GM23338 (cell line): Measurements from ENCODE around the gene POLR1A. TPM values are rescaled to one million over a fixed set of nuclear protein-coding genes. Genes with fewer than 3 reads are reported as not detected.

Experiments
- ATAC-seq: fragments of 200-7000 bp; cut with Tn5 transposase; 3 replicates; pipeline ENCODE4 v1.9.1; 2020
- DNase-seq: peaks from one replicate; pipeline ENCODE4 v3.0.0-alpha.2; 2015; ENCODE audit warnings: low spot score
- H2AFZ ChIP-seq: fragments of 200-600 bp; sonication (generic); 2 replicates; pipeline ENCODE4 v1.8.0; 2016; ENCODE audit warnings: antibody characterized with exemption, mild to moderate bottlenecking, moderate library complexity
- H3F3A ChIP-seq: fragments of 200-600 bp; sonication (generic); replicated peaks from 2 replicates; pipeline ENCODE4 v1.8.0; 2017; ENCODE audit warnings: antibody characterized with exemption, mixed run types, low read depth
- H3K27ac ChIP-seq: fragments of 200-600 bp; sonication (generic); 2 replicates; pipeline ENCODE4 v1.6.1; 2016; ENCODE audit warnings: low read depth
- H3K27me3 ChIP-seq: fragments of 200-600 bp; sonication (generic); 2 replicates; pipeline ENCODE4 v1.8.0; 2016; ENCODE audit warnings: mild to moderate bottlenecking, mixed run types, moderate library complexity; ENCODE audit not compliant: insufficient read depth
- H3K36me3 ChIP-seq: fragments of 200-600 bp; sonication (generic); 2 replicates; pipeline ENCODE4 v1.8.0; 2016; ENCODE audit warnings: mild to moderate bottlenecking; ENCODE audit not compliant: insufficient read depth
- H3K4me1 ChIP-seq: fragments of 200-600 bp; sonication (generic); 2 replicates; pipeline ENCODE4 v1.8.0; 2016; ENCODE audit warnings: mild to moderate bottlenecking, moderate library complexity; ENCODE audit not compliant: insufficient read depth
- H3K4me2 ChIP-seq: fragments of 200-600 bp; sonication (generic); 2 replicates; pipeline ENCODE4 v1.7.1; 2017; ENCODE audit warnings: mixed run types
- H3K4me3 ChIP-seq: fragments of 200-600 bp; sonication (generic); 2 replicates; pipeline ENCODE4 v1.6.1; 2016; ENCODE audit warnings: mixed run types
- H3K79me2 ChIP-seq: fragments of 200-600 bp; sonication (generic); replicated peaks from 2 replicates; pipeline ENCODE4 v1.8.0; 2017; ENCODE audit warnings: mild to moderate bottlenecking; ENCODE audit not compliant: insufficient read depth
- H3K9me2 ChIP-seq: fragments of 200-600 bp; sonication (generic); 2 replicates; pipeline ENCODE4 v1.8.0; 2017; ENCODE audit not compliant: insufficient read depth
- H4K20me1 ChIP-seq: fragments of 200-600 bp; sonication (generic); replicated peaks from 2 replicates; pipeline ENCODE4 v1.8.0; 2017; ENCODE audit warnings: mild to moderate bottlenecking; ENCODE audit not compliant: insufficient read depth
- H3K27ac Mint-ChIP-seq: 2 replicates; pipeline ENCODE4 v1.8.0; 2020; ENCODE audit warnings: inconsistent platforms, mild to moderate bottlenecking, moderate library complexity, mixed read lengths
- H3K27me3 Mint-ChIP-seq: 3 replicates; pipeline ENCODE4 v1.8.0; 2022; ENCODE audit warnings: low read depth, mild to moderate bottlenecking, moderate library complexity, mixed read lengths, inconsistent platforms; ENCODE audit not compliant: insufficient read depth, poor library complexity
- H3K36me3 Mint-ChIP-seq: 3 replicates; pipeline ENCODE4 v1.8.0; 2021; ENCODE audit warnings: low read depth, mild to moderate bottlenecking, inconsistent platforms, moderate library complexity, mixed read lengths
- H3K4me1 Mint-ChIP-seq: 3 replicates; pipeline ENCODE4 v1.8.0; 2020; ENCODE audit warnings: mild to moderate bottlenecking, inconsistent platforms, mixed read lengths
- H3K4me3 Mint-ChIP-seq: 3 replicates; pipeline ENCODE4 v1.8.0; 2021; ENCODE audit warnings: moderate library complexity, mild to moderate bottlenecking, inconsistent platforms, mixed read lengths
- H3K9me3 Mint-ChIP-seq: 3 replicates; pipeline ENCODE4 v1.8.0; 2020; ENCODE audit warnings: moderate library complexity, mild to moderate bottlenecking, inconsistent platforms, mixed read lengths
- CTCF ChIP-seq, 2 experiments: fragments of 200-600 bp in 1 of 2; sonication (generic) in 1 of 2; conservative IDR thresholded peaks; 2 replicates each; pipeline versions ENCODE4 v1.5.1 to v1.6.1; 2016 to 2017; ENCODE audit warnings: antibody characterized with exemption in 2 of 2, low read depth in 2 of 2, mild to moderate bottlenecking in 2 of 2, moderate library complexity in 1 of 2
- ETS1 ChIP-seq: IDR thresholded peaks from 2 replicates; pipeline ENCODE4 v1.6.1; 2016; ENCODE audit warnings: antibody characterized with exemption
- EZH2 ChIP-seq: fragments of 200-600 bp; sonication (generic); IDR thresholded peaks from one replicate; pipeline ENCODE4 v1.8.0; 2017; ENCODE audit warnings: antibody characterized with exemption, mild to moderate bottlenecking, low read depth; ENCODE audit not compliant: unreplicated experiment
- JUNB ChIP-seq: IDR thresholded peaks from one replicate; pipeline ENCODE4 v1.6.1; 2016; ENCODE audit warnings: antibody characterized with exemption; ENCODE audit not compliant: unreplicated experiment
- REST ChIP-seq: IDR thresholded peaks from one replicate; pipeline ENCODE4 v1.6.1; 2018; ENCODE audit warnings: antibody characterized with exemption; ENCODE audit not compliant: unreplicated experiment
- polyA plus RNA-seq: library from polyadenylated mRNA; unstranded; fragments of >200 nt; fragmentation: Nextera tagmentation; extraction: Ambion mirVana; gene quantifications from 2 replicates; pipeline ENCODE4 v1.2.1, GENCODE V29; 2016
- total RNA-seq: library from RNA; depleted of rRNA; stranded (reverse); fragments of >200 nt; shearing (Covaris generic); gene quantifications from 2 replicates; pipeline ENCODE4 v1.2.3, GENCODE V29; 2014

Gene POLR1A
- total and polyA plus RNA-seq, 2 experiments from 2014 or later: 13.8 to 43.2 TPM

- Histone ChIP-seq H3K27ac (no peak overlapping the region), H2AFZ (no peak overlapping the region), H3F3A (peaks cover 17% of the 10 kb centered on the region), H3K4me2 (no peak overlapping the region), H3K36me3 (peaks cover 53% of the 10 kb centered on the region), H4K20me1 (peaks cover 9% of the 10 kb centered on the region), H3K9me2 (no peaks in the 10 kb centered on the region), H3K4me3 (no peak overlapping the region), H3K4me1 (no peaks in the 10 kb centered on the region), H3K27me3 (no peaks in the 10 kb centered on the region), H3K79me2 (no peaks in the 10 kb centered on the region)
- Mint-ChIP-seq H3K9me3 (no peaks in the 10 kb centered on the region), H3K4me3 (no peak overlapping the region), H3K27ac (no peak overlapping the region), H3K4me1 (no peaks in the 10 kb centered on the region), H3K27me3 (peaks cover 15% of the 10 kb centered on the region), H3K36me3 (peaks cover 84% of the 10 kb centered on the region)
- DNase-seq: no peak
- ATAC-seq: no peak
- TF ChIP-seq EZH2 (no peak), ETS1 (no peak), JUNB (no peak), REST (no peak)
These were observed 34.3 kb upstream of the POLR1A start for GRCh38 chr2:86139981-86140380.

- Mint-ChIP-seq H3K4me1 (peaks cover 5% of the 10 kb centered on the region; the same call in 1 of the 3 replicates), H3K4me3 (no peak overlapping the region), H3K9me3 (no peaks in the 10 kb centered on the region), H3K27me3 (peaks cover 10% of the 10 kb centered on the region), H3K27ac (no peak overlapping the region), H3K36me3 (peaks cover 84% of the 10 kb centered on the region)
- DNase-seq (no peak), ATAC-seq (no peak)
- Histone ChIP-seq H3K27ac (no peak overlapping the region), H3K36me3 (peaks cover 54% of the 10 kb centered on the region), H3K9me2 (no peaks in the 10 kb centered on the region), H3K4me2 (no peak overlapping the region), H3K4me1 (no peaks in the 10 kb centered on the region), H3F3A (peaks cover 13% of the 10 kb centered on the region), H3K27me3 (no peaks in the 10 kb centered on the region), H3K4me3 (no peak overlapping the region), H4K20me1 (peaks cover 11% of the 10 kb centered on the region), H2AFZ (no peak overlapping the region), H3K79me2 (no peaks in the 10 kb centered on the region)
- no peak for TF ChIP-seq CTCF (conservative IDR thresholded peaks at IDR 0.05; ENCODE audit: low read depth in 2 of 2)
These were observed 33.3 kb upstream of the POLR1A start for GRCh38 chr2:86138736-86139625.
